ENCODE data around the gene KIF2A.

KIF2A gene

DNA sequence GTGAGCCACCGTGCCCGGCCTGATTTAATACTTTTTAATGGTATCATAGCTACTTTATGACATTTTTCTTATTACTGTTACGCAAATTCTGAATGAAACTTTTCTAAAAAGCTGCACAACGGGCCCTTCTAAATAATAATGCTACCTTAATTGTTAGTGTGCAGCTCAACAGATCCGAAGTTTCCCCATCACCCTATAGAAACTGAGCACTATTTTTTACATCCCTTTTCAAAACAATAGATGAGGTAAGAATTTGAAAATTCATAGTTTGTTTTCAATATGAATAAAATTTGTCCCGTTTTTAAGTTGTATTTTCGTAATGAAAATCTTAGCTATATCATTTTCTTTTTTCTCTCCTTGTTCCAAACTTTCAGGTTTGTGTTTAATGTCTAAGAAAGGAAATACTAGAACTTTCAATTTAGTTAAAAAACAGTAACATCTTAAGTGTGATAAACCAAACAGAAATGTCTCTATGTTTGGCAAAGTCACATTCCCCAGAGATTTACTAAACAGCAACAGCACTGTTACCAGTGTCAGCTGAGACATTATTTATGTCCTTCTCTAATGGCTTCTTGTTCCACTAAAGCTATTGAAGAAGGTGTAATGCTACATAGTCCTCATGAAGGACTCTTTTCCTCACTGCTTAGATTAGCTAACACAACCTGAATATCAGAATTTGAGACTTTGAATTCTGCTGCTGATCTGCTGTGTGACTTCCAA is 22.9 kb downstream of the KIF2A start:
- no peak for DNase-seq (ENCODE audit: low read depth in 2 of 2)

DNA sequence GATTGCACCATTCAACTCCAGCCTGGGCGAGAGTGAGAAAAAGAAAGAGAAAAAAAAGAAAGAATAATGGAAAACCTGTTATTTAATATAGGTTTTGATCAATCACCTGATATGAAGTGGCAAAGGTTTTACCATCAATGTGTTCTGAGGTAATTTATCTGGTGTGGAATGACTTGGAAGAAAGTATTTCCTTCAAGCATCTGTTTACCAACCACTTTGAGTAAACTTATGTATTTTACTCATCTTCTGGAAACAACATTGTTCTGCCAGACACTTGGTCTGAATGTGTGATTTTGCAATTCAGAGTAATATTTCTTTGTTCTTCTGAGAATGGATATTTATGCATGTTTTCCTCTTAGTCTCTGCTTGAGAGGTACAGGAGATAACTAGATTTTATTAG is 24.3 kb downstream of the KIF2A start:
- DNase-seq (ENCODE audit: low read depth in 2 of 2) = no peak

GRCh38 chr5:62331921-62332320 is 25.9 kb downstream of the KIF2A start:
- no peak for DNase-seq (ENCODE audit: low read depth in 2 of 2)

DNA sequence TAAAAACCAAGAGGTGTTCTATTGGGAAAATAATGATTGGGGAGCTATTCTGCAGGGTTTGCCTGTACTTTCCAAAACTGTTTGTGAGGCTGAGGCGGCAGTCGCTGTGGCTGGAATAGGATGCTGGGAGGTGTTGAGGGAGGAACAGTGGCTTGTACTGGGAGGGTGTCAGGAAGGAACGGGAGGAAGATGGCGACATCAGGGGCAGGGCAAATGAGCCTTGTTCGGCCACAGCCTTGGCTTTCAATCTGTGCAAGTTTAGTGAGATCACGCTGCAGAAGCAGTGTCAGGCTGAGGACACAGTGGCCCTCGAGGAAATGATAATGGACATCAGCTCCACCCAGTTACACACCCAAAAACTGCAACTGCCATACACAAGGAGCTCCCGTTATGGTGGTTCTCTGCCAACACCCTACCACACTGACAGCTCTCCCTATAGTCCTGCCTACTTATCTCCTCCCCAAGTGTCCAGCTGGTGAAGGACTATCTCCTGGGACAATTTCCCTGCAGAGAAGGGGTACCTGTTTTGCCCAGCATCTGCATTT is 27.3 kb downstream of the KIF2A start:
- no peak for DNase-seq (ENCODE audit: low read depth in 2 of 2)

DNA sequence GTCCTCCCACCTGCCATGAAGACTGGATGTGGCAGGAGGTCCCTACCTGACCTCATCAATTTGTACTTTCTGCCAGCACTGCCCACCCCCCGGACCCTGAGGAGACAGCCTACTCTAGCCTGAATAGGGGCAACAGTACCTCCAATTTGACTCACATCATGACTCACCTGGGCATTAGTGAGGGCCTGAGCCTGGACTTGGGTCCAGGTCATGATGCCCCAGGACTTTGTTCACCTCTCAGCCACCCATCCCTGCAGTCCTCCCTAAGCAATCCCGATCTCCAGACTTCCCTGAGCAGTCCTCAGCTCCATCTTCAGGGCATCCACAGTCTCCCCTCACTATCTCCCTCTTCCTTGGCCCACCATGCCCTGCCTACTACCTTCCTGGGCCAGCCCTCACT is 28.1 kb downstream of the KIF2A start:
- DNase-seq (ENCODE audit: low read depth in 2 of 2) = no peak

- DNase-seq (ENCODE audit: low read depth in 2 of 2) = no peak
Observed at GRCh38 chr5:62340392-62340791, 34.4 kb downstream of the KIF2A start.

DNA sequence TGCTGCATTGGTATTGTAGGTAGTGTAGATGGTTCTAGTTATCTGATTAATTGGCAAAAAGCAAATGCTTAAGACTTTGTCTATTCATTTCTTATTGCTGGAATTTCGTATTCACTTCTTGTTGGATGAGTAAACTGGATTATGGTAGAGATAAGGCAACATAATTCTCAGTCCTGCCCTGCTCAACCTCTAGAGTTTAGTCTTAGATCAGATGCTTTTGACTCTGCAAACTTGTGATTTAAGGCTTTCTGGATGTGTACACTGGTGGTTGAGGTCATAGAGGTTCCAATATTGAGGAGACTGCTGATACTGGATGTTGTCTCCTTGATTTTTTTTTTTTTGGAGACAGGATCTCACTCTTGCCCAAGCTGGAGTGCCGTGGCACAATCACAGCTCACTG is 35.0 kb downstream of the KIF2A start:
- no peak for DNase-seq (ENCODE audit: low read depth in 2 of 2)

GRCh38 chr5:62341783-62342475 is 35.9 kb downstream of the KIF2A start:
- no peak for DNase-seq (ENCODE audit: low read depth in 2 of 2)

DNA sequence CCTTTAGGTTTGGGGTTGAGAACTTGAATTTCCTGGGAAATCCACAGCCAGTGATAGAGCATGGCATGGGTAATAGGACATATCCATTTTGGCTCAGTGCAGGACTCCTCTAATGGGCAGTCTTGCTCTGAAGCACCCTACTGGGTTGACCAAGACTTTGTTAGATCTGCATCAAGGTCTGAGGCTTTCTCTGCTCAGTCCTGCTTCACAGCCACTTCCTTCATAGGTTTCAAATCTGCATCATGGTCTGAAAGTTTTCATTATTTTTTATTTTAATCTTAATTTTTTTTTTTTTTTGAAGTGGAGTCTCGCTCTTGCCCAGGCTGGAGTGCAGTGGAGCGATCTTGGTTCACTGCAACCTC is 36.5 kb downstream of the KIF2A start:
- no peak for DNase-seq (ENCODE audit: low read depth in 2 of 2)

DNA sequence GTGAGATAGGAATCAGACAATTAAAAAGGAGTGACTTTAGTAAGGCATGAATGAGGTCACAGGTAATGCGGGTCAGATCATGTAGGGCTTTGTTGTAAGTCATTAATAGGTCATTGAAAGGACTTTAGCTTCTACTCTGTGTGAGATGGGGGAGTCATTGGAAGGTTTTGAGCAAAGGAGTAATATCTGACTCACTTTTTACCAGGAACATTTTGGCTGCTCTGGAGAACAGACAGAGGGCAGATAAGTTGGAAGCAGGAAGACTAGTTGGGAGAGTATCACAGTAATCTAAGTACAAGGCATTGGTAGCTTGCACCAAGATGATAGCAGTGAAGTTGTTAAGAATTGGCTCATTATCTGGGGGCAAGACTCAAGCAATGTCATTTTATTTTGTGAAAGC is 37.4 kb downstream of the KIF2A start:
- no peak for DNase-seq (ENCODE audit: low read depth in 2 of 2)

DNA sequence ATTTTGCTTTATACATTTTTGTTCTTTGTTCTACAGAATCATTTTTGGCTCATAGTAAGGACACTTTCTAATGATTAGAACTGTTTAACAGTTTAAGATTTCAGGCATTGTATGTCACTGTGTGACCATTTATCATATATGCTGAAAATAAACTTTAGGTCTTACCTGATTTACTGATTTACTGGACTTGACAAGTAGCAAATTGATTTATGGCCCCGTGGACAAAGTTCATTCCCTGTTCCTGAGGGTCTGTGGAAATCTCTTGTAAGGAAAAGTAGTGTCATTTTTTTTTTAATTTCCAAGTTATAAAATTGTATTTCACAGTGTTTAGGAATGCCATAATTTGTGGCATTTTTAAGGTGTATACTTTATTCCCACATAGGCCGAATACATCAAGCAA is 40.7 kb downstream of the KIF2A start:
- DNase-seq (ENCODE audit: low read depth in 2 of 2) = no peak

DNA sequence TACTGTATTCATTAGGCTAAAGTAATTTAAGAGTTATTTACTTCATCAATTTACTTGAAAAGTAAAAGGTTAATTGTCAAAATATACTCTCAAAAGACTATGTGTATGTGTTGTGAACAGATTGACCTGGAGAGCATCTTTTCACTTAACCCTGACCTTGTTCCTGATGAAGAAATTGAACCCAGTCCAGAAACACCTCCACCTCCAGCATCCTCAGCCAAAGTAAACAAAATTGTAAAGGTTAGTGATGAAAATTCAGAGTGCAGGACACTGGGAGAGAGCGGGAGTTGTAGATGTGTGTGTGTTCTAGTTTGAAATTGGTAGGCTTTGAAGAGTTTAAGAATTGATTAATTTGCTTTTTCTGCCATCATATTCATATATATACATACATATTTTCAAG is 41.9 kb downstream of the KIF2A start:
- DNase-seq (ENCODE audit: low read depth in 2 of 2) = no peak

- no peak for DNase-seq (ENCODE audit: low read depth in 2 of 2)
Observed at GRCh38 chr5:62348723-62349481, 42.9 kb downstream of the KIF2A start.

DNA sequence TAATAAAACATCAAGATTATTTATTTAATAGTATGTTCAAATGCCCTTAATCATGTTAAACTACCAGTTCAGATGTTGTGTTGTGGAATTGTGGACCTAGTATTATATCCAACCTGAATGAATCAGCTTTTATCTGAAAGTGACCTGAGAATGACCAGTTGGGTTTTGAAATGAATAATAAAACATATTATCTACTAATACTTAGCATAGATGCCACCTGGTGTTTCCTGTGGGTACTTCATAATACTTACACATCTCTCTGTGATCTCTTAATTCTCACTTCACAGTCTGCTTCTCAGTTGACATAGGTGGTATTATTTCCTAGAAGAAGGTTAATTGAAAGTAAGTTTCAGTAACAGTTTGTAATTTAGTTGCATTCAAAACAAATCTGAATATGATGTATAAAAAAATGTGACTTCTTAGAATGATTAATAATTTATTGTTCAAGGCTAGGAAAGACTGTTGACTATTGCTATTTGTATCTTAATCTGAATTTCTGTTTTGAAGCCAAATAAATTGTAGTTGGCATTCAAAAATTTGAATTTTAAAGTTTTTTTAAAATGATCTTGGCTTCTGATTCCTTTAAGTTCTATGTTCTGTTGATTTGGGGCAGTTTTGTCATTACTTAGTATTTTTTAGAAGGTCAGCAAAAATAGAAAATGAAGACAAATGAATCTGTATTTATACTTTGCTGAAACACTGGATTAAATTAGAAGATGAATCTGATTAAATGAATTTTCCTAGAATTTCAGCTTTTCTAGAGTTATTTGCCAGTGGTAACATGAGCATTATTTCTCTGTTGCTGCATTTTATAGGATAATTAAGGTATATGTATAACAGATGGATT is 48.2 kb downstream of the KIF2A start:
- DNase-seq (ENCODE audit: low read depth in 2 of 2) = no peak

DNA sequence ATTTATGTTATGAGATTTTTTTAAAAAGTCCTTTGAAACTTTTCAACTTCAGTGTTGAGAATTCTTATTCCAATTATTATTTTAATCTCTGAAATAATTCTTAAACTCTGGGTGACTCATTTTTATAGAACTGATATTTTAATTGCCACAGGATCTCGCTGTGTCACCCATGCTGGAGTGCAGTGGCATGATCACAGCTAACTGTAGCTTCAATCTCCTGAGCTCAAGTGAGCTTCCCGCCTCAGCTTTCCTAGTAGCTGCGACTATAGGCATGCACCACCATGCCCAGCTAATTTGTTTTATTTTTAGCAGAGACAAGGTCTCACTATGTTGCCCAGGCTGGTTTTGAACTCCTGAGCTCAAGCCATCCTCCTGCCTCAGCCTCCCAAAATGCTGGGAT is 56.7 kb downstream of the KIF2A start:
- no peak for DNase-seq (ENCODE audit: low read depth in 2 of 2)

DNA sequence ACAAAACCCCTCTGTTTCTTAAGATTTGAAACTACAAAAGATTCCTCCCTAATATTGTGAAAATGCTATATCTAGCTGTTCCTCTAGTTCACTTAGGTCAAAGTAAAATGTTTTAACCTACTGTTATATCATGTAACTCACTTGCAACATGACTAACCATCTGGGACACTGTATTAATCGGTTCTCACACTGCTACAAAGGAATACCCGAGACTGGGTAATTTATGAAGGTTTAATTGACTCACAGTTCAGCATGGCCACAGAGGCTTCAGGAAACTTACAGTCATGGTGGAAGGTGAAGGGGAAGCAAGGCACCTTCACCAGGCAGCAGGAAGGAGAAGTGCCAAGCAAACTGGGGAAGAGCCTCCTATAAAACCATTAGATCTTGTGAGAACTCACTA is 63.0 kb downstream of the KIF2A start:
- DNase-seq (ENCODE audit: low read depth in 2 of 2) = no peak

- DNase-seq (ENCODE audit: low read depth in 2 of 2) = no peak
Observed at GRCh38 chr5:62371409-62371808, 65.4 kb downstream of the KIF2A start.

- DNase-seq (ENCODE audit: low read depth in 2 of 2) = no peak
Observed at GRCh38 chr5:62372600-62372999, 66.6 kb downstream of the KIF2A start.

DNA sequence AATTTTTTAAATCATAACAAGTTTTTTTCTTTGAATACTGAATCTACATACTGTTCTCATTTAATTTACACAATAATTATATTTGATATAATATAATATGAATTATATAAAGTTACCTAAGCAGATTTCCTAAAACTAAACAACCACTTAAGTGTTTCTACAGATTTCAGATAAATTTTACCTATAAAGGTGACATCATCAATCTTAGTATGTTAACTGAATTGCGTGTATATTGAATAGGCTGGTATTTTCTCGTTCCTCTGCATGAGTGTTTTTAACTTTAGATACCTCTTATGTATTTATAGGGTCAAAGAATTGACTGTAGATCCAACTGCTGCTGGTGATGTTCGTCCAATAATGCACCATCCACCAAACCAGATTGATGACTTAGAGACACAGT is 67.4 kb downstream of the KIF2A start:
- no peak for DNase-seq (ENCODE audit: low read depth in 2 of 2)

GRCh38 chr5:62374090-62374489 is 68.1 kb downstream of the KIF2A start:
- no peak for DNase-seq (ENCODE audit: low read depth in 2 of 2)

- DNase-seq (ENCODE audit: low read depth in 2 of 2) = no peak
Observed at GRCh38 chr5:62375627-62376026, 69.6 kb downstream of the KIF2A start.

DNA sequence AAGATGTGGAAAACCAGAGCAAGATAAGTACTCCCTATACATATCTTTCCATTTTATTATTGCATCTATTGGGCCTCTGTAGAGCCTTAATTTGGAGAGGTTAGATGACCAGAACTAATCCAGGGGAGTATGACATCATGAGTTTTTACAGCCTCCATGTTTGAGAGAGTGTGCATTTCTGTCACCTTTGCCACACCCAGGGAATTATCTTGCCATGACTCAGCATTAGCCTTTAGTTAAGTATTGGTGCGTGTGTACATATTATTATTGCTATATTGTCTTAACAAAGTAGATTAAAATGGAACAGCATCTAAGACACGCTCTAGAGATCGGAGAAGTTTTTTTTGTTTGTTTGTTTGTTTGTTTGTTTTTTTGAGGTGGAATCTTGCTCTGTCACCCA is 70.1 kb downstream of the KIF2A start:
- no peak for DNase-seq (ENCODE audit: low read depth in 2 of 2)

Measured in stimulated activated CD4-positive, alpha-beta T cell treated with anti-CD3 and anti-CD28 coated beads, Interleukin-4, amount 100 ng/mL, for 48 hours (primary cell).